A673 (cell line): ENCODE results near the gene SEC23A. TPM values are rescaled to one million over a fixed set of nuclear protein-coding genes. Genes with fewer than 3 reads are reported as not detected.

Experiments
- BruUV-seq: library from RNA; stranded (reverse); fragments of 400-500 nt; replicated peaks from 2 replicates; lab custom pipeline; 2021; lab: Mats Ljungman, UMichigan
- CTCF ChIA-PET: fragments of 300-600 bp; sonication (Branson Sonifier 250); formaldehyde crosslinking; loops from one replicate; lab custom pipeline; 2022; ENCODE audit warnings: antibody characterized with exemption; lab: Charles Lee
- POLR2A ChIA-PET: fragments of 300-600 bp; sonication (Branson Sonifier 250); formaldehyde crosslinking; loops from one replicate; lab custom pipeline; 2022; ENCODE audit warnings: antibody characterized with exemption; ENCODE audit not compliant: low non-redundant PET; lab: Charles Lee
- DNase-seq: peaks from one replicate; pipeline ENCODE4 v3.0.0-alpha.2; 2015; ENCODE audit warnings: low spot score
- H3K27ac ChIP-seq: fragments of 200-600 bp; sonication (generic); 2 replicates; pipeline ENCODE4 v1.5.1; 2016; ENCODE audit warnings: mixed run types, low read depth, mild to moderate bottlenecking, mixed read lengths, antibody characterized with exemption, low read length; ENCODE audit not compliant: poor library complexity, severe bottlenecking
- H3K27me3 ChIP-seq: fragments of 200-600 bp; sonication (generic); replicated peaks from 2 replicates; pipeline ENCODE4 v1.6.1; 2017; ENCODE audit warnings: mixed run types, low read depth, mild to moderate bottlenecking, mixed read lengths, antibody characterized with exemption, low read length; ENCODE audit not compliant: insufficient read depth, poor library complexity
- H3K36me3 ChIP-seq: fragments of 200-600 bp; sonication (generic); 2 replicates; pipeline ENCODE4 v1.6.1; 2016; ENCODE audit warnings: mixed run types, mild to moderate bottlenecking, mixed read lengths, antibody characterized with exemption, low read length; ENCODE audit not compliant: insufficient read depth, poor library complexity, severe bottlenecking
- H3K4me1 ChIP-seq: fragments of 200-600 bp; sonication (generic); 2 replicates; pipeline ENCODE4 v1.6.1; 2017; ENCODE audit warnings: mixed run types, mild to moderate bottlenecking, mixed read lengths, antibody characterized with exemption, low read length; ENCODE audit not compliant: insufficient read depth, poor library complexity, severe bottlenecking
- H3K4me3 ChIP-seq: fragments of 200-600 bp; sonication (generic); 2 replicates; pipeline ENCODE4 v1.5.1; 2016; ENCODE audit warnings: low read depth, mixed run types, mild to moderate bottlenecking, mixed read lengths, low read length; ENCODE audit not compliant: poor library complexity, severe bottlenecking
- H3K9me3 ChIP-seq: fragments of 200-600 bp; sonication (generic); 2 replicates; pipeline ENCODE4 v1.6.1; 2016; ENCODE audit warnings: mixed run types, low read depth, mild to moderate bottlenecking, mixed read lengths, antibody characterized with exemption, low read length; ENCODE audit not compliant: poor library complexity, severe bottlenecking
- CTCF ChIP-seq: fragments of 300-800, 200-600 bp; sonication (generic); conservative IDR thresholded peaks from 2 replicates; pipeline ENCODE4 v1.5.1; 2017; ENCODE audit warnings: low read depth, mild to moderate bottlenecking, antibody characterized with exemption, low read length, moderate library complexity, mixed read lengths
- EZH2 ChIP-seq: fragments of 200-600 bp; sonication (generic); IDR thresholded peaks from 2 replicates; pipeline ENCODE4 v1.6.1; 2017; ENCODE audit warnings: borderline replicate concordance, low read depth, mild to moderate bottlenecking, mixed read lengths, antibody characterized with exemption, low read length; ENCODE audit not compliant: poor library complexity, severe bottlenecking
- intact Hi-C: fragments of 100-400 bp; cut with micrococcal nuclease; formaldehyde crosslinking; loops from one replicate; pipeline ENCODE4 v1.10.0; 2022; ENCODE audit not compliant: unreplicated experiment
- total RNA-seq: library from RNA; stranded (reverse); gene quantifications from 2 replicates; pipeline ENCODE4 v1.2.3, GENCODE V29; 2021

The SEC23A gene
- total RNA-seq, 1 experiment from 2014 or later, result 61.9 TPM

- no peak for DNase-seq
- H3K36me3 ChIP-seq, result peaks cover 6% of the 10 kb centered on the region
- no peak for TF ChIP-seq CTCF
- TF ChIP-seq EZH2, result no peak
- ChIA-PET POLR2A (no interaction called here), CTCF (interaction anchor here (1.2 kb wide), 1 partner anchor 13 kb away, joined by 3 read pairs; no protein-coding TSS in a partner anchor)
- intact Hi-C loops, result loop anchor here (10.0 kb wide), 1 partner anchor 345 kb away; no protein-coding TSS in a partner anchor
- peaks cover 14% of the 10 kb centered on the region for H3K4me1 ChIP-seq
- no peaks in the 10 kb centered on the region for H3K27me3 ChIP-seq
- no peaks in the 10 kb centered on the region for H3K9me3 ChIP-seq
- no TSS peak for BruUV-seq
- H3K4me3 ChIP-seq, result no peak overlapping the region
- no peak overlapping the region for H3K27ac ChIP-seq
Observed at GRCh38 chr14:39029789-39030188, 73.2 kb downstream of the SEC23A start.

GRCh38 chr14:39028620-39029019, 74.4 kb downstream of the SEC23A start:
- intact Hi-C loops, result no loop called here
- ChIA-PET CTCF (no interaction called here), POLR2A (no interaction called here)
- no TSS peak for BruUV-seq
- Histone ChIP-seq H3K9me3 (no peaks in the 10 kb centered on the region), H3K4me1 (peaks cover 14% of the 10 kb centered on the region), H3K36me3 (peaks cover 6% of the 10 kb centered on the region), H3K4me3 (no peak overlapping the region), H3K27me3 (no peaks in the 10 kb centered on the region), H3K27ac (no peak overlapping the region)
- DNase-seq, result no peak
- TF ChIP-seq EZH2, result no peak
- no peak for TF ChIP-seq CTCF

GRCh38 chr14:39025810-39026627, 77.0 kb downstream of the SEC23A start:
- Histone ChIP-seq H3K27me3 (no peaks in the 10 kb centered on the region), H3K4me3 (no peak overlapping the region), H3K9me3 (no peaks in the 10 kb centered on the region), H3K36me3 (no peaks in the 10 kb centered on the region), H3K27ac (no peak overlapping the region), H3K4me1 (peaks cover 14% of the 10 kb centered on the region)
- BruUV-seq, result no TSS peak
- ChIA-PET POLR2A (interaction anchor here (0.6 kb wide), 1 partner anchor 117 kb away, joined by 4 read pairs; no protein-coding TSS in a partner anchor), CTCF (no interaction called here)
- intact Hi-C loops, result no loop called here
- peak; percentile 27 for DNase-seq
- TF ChIP-seq CTCF (no peak), EZH2 (no peak)
